Activated naive CD8-positive, alpha-beta T cell (primary cell): ENCODE measurements around the gene NDUFB4.
A peak's percentile ranks its signal among the peaks of the same experiment; 100 is the strongest.

Experiments
- H3K27ac Mint-ChIP-seq: one replicate; pipeline ENCODE4 v1.8.0; 2021; ENCODE audit warnings: mixed read lengths
- H3K27me3 Mint-ChIP-seq: one replicate; pipeline ENCODE4 v1.8.0; 2021; ENCODE audit warnings: mixed read lengths
- H3K36me3 Mint-ChIP-seq: one replicate; pipeline ENCODE4 v1.8.0; 2021; ENCODE audit warnings: mixed read lengths
- H3K4me1 Mint-ChIP-seq: one replicate; pipeline ENCODE4 v1.8.0; 2021; ENCODE audit warnings: low read depth, mixed read lengths
- H3K4me3 Mint-ChIP-seq: one replicate; pipeline ENCODE4 v1.8.0; 2021; ENCODE audit warnings: mild to moderate bottlenecking, mixed read lengths
- H3K9me3 Mint-ChIP-seq: one replicate; pipeline ENCODE4 v1.8.0; 2021; ENCODE audit warnings: low read depth, mixed read lengths

Gene NDUFB4

GRCh38 chr3:120566243-120566975 lies 29.7 kb upstream of the NDUFB4 start:
- Mint-ChIP-seq H3K36me3 (no peaks in the 10 kb centered on the region), H3K4me1 (peaks cover 3% of the 10 kb centered on the region), H3K9me3 (no peaks in the 10 kb centered on the region), H3K27me3 (peaks cover 4% of the 10 kb centered on the region), H3K27ac (no peak overlapping the region), H3K4me3 (no peak overlapping the region)

GRCh38 chr3:120567370-120568201 lies 28.6 kb upstream of the NDUFB4 start:
- H3K27ac Mint-ChIP-seq, result no peak overlapping the region
- no peaks in the 10 kb centered on the region for H3K9me3 Mint-ChIP-seq
- H3K4me3 Mint-ChIP-seq, result peak overlapping the region; percentile 4
- no peaks in the 10 kb centered on the region for H3K36me3 Mint-ChIP-seq
- peaks cover 4% of the 10 kb centered on the region for H3K27me3 Mint-ChIP-seq
- H3K4me1 Mint-ChIP-seq, result peaks cover 1% of the 10 kb centered on the region

- no peaks in the 10 kb centered on the region for H3K9me3 Mint-ChIP-seq
- H3K4me1 Mint-ChIP-seq, result peaks cover 1% of the 10 kb centered on the region
Observed at GRCh38 chr3:120568202-120568531, 28.0 kb upstream of the NDUFB4 start.

GRCh38 chr3:120568598-120568997 lies 27.5 kb upstream of the NDUFB4 start:
- no peak overlapping the region for H3K4me3 Mint-ChIP-seq
- H3K27ac Mint-ChIP-seq, result no peak overlapping the region
- no peaks in the 10 kb centered on the region for H3K36me3 Mint-ChIP-seq
- H3K27me3 Mint-ChIP-seq, result peaks cover 4% of the 10 kb centered on the region
- H3K9me3 Mint-ChIP-seq, result no peaks in the 10 kb centered on the region
- H3K4me1 Mint-ChIP-seq, result peaks cover 1% of the 10 kb centered on the region

More at GRCh38 chr3:120568202-120568531, 28.0 kb upstream of the NDUFB4 start:
- no peak overlapping the region for H3K4me3 Mint-ChIP-seq
- no peaks in the 10 kb centered on the region for H3K36me3 Mint-ChIP-seq
- H3K27me3 Mint-ChIP-seq, result peaks cover 4% of the 10 kb centered on the region
- no peak overlapping the region for H3K27ac Mint-ChIP-seq

- Mint-ChIP-seq H3K9me3 (no peaks in the 10 kb centered on the region), H3K27ac (no peak overlapping the region), H3K27me3 (peaks cover 4% of the 10 kb centered on the region), H3K36me3 (no peaks in the 10 kb centered on the region), H3K4me3 (no peak overlapping the region), H3K4me1 (peaks cover 1% of the 10 kb centered on the region)
Observed at GRCh38 chr3:120569222-120570057, 26.7 kb upstream of the NDUFB4 start.

GRCh38 chr3:120572027-120572426 lies 24.1 kb upstream of the NDUFB4 start:
- no peaks in the 10 kb centered on the region for H3K36me3 Mint-ChIP-seq
- no peaks in the 10 kb centered on the region for H3K9me3 Mint-ChIP-seq
- H3K4me3 Mint-ChIP-seq, result no peak overlapping the region
- peaks cover 4% of the 10 kb centered on the region for H3K27me3 Mint-ChIP-seq
- H3K27ac Mint-ChIP-seq, result no peak overlapping the region
- H3K4me1 Mint-ChIP-seq, result peaks cover 1% of the 10 kb centered on the region

GRCh38 chr3:120587332-120587975 lies 8.7 kb upstream of the NDUFB4 start:
- Mint-ChIP-seq H3K9me3 (no peaks in the 10 kb centered on the region), H3K27ac (no peak overlapping the region), H3K4me1 (no peaks in the 10 kb centered on the region), H3K27me3 (peaks cover 1% of the 10 kb centered on the region), H3K36me3 (peaks cover 6% of the 10 kb centered on the region), H3K4me3 (no peak overlapping the region)

GRCh38 chr3:120595788-120596115 lies 384 bp upstream of the NDUFB4 start:
- H3K27me3 Mint-ChIP-seq, result no peaks in the 10 kb centered on the region
- no peaks in the 10 kb centered on the region for H3K36me3 Mint-ChIP-seq
- peak overlapping the region; percentile 96 for H3K27ac Mint-ChIP-seq
- H3K9me3 Mint-ChIP-seq, result no peaks in the 10 kb centered on the region
- H3K4me1 Mint-ChIP-seq, result peaks cover 11% of the 10 kb centered on the region
- peak overlapping the region; percentile 93 for H3K4me3 Mint-ChIP-seq

GRCh38 chr3:120596853-120597223 lies 702 bp downstream of the NDUFB4 start:
- peaks cover 16% of the 10 kb centered on the region for H3K4me1 Mint-ChIP-seq
- no peaks in the 10 kb centered on the region for H3K27me3 Mint-ChIP-seq
- no peaks in the 10 kb centered on the region for H3K36me3 Mint-ChIP-seq
- H3K9me3 Mint-ChIP-seq, result no peaks in the 10 kb centered on the region
- peak overlapping the region; percentile 96 for H3K27ac Mint-ChIP-seq
- peak overlapping the region; percentile 93 for H3K4me3 Mint-ChIP-seq

- Mint-ChIP-seq H3K36me3 (peaks cover under 1% of the 10 kb centered on the region), H3K4me3 (no peak overlapping the region), H3K9me3 (no peaks in the 10 kb centered on the region), H3K4me1 (peaks cover 16% of the 10 kb centered on the region), H3K27me3 (no peaks in the 10 kb centered on the region), H3K27ac (no peak overlapping the region)
Observed at GRCh38 chr3:120597445-120598049, 1.4 kb downstream of the NDUFB4 start.

- Mint-ChIP-seq H3K9me3 (no peaks in the 10 kb centered on the region), H3K4me1 (peaks cover 16% of the 10 kb centered on the region), H3K27me3 (no peaks in the 10 kb centered on the region), H3K27ac (no peak overlapping the region), H3K36me3 (peaks cover 4% of the 10 kb centered on the region), H3K4me3 (no peak overlapping the region)
Observed at GRCh38 chr3:120599211-120599610, 3.1 kb downstream of the NDUFB4 start.

GRCh38 chr3:120601554-120601953 lies 5.4 kb downstream of the NDUFB4 start:
- H3K27me3 Mint-ChIP-seq, result no peaks in the 10 kb centered on the region
- peak overlapping the region; percentile 31 for H3K27ac Mint-ChIP-seq
- peaks cover 8% of the 10 kb centered on the region for H3K4me1 Mint-ChIP-seq
- H3K9me3 Mint-ChIP-seq, result no peaks in the 10 kb centered on the region
- no peak overlapping the region for H3K4me3 Mint-ChIP-seq
- peaks cover 4% of the 10 kb centered on the region for H3K36me3 Mint-ChIP-seq

- H3K9me3 Mint-ChIP-seq, result no peaks in the 10 kb centered on the region
- H3K4me3 Mint-ChIP-seq, result no peak overlapping the region
- H3K36me3 Mint-ChIP-seq, result peaks cover 4% of the 10 kb centered on the region
- no peaks in the 10 kb centered on the region for H3K27me3 Mint-ChIP-seq
- H3K4me1 Mint-ChIP-seq, result peaks cover 8% of the 10 kb centered on the region
- no peak overlapping the region for H3K27ac Mint-ChIP-seq
Observed at GRCh38 chr3:120602682-120603081, 6.5 kb downstream of the NDUFB4 start.

GRCh38 chr3:120604382-120604781 lies 8.2 kb downstream of the NDUFB4 start:
- Mint-ChIP-seq H3K36me3 (peaks cover 4% of the 10 kb centered on the region), H3K9me3 (no peaks in the 10 kb centered on the region), H3K27ac (no peak overlapping the region), H3K27me3 (no peaks in the 10 kb centered on the region), H3K4me1 (peaks cover 8% of the 10 kb centered on the region), H3K4me3 (no peak overlapping the region)
